SHP77 (cell line): ENCODE measurements around the gene NOTUM.
"Not testable (repeated sequence)": the region's sequence is repeated elsewhere in the genome, so short reads cannot be mapped to it uniquely, and the experiment has no call there.

Source experiments
- DNase-seq, 2 experiments: peaks; one replicate each; lab custom pipeline; 2025; lab: John Stamatoyannopoulos, UW

Gene NOTUM

DNA sequence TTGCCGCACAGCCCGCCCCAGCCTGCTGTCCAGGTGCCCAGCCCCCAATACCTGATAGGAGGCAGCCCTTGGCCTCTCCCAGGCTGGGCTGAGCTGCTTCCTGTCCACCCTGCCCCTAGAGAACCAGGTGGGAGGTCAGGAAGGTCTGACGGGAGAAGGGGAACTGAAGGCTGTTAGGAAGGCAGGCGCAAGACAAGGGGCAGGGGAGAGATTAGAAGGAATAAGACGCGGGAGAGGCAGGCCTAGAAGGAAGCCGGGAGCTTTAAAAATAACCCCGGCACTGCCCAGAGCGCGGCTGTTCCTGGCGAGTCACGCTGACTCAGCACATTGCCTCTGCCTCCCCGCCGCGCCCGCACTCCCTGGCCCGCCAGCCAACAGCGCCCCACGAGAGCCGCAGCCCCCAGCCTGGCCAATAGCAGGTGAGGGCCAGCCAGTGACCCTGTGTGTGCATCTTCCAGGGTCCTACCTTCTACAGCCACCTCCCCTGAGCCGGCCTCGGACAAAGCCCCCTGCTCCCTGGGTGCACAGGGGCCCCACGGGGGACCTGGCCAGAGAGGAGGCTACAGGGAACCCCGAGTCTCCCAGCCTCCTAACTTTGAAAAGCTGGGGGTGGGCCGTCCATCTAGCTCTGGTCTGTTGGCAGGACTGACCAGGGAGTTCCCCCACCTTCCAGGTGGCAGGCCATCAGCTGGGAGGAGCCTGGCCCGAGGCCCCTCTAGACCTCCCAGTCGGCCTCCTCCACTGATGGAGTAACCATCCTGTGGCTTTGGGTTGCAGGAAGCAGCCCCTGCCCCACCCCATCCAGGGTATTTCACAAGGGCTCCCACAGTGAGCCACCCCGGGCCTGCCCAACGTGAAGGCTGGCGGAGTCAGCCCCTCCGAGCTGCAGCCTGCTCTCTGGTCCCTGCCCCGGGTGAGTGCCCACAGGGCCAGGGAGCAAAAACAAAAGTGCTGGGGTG lies 37.4 kb downstream of the NOTUM start:
- DNase-seq: no peak

DNA sequence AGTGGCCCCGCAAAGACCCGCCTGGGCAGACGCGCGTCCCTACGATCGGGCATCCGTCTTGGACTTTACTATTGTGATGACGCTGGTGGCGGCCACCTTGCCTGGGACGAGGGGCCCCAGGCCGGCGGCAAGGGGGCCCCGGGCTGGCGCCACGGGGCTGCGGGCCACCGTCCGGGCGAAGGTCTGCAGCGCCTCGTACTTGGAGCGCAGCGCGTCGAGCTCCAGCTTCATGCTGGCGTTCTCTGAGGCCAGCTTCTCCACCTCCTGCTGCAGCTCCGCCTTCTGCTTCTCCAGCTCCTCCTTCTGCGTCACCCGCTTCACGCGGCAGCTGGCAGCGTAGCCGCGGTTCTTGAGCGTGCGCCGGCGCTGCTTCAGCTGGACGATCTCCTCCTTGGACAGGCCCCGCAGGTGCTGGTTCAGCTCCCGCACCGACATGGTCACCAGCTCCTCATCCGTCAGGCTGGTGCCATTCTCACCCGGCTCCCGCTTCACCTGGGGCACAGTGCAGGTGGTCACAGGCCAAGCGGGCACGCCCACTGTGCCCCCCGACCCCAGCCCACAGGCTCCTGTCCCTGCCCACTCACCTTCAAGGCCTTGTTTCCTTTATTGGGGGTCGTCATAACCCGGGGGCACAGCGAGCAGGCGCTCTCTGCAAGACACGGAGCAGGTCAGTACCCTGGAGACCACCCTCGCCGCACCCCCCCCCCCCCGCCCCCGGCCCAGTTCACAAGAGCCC lies 38.3 kb downstream of the NOTUM start:
- DNase-seq: no peak

DNA sequence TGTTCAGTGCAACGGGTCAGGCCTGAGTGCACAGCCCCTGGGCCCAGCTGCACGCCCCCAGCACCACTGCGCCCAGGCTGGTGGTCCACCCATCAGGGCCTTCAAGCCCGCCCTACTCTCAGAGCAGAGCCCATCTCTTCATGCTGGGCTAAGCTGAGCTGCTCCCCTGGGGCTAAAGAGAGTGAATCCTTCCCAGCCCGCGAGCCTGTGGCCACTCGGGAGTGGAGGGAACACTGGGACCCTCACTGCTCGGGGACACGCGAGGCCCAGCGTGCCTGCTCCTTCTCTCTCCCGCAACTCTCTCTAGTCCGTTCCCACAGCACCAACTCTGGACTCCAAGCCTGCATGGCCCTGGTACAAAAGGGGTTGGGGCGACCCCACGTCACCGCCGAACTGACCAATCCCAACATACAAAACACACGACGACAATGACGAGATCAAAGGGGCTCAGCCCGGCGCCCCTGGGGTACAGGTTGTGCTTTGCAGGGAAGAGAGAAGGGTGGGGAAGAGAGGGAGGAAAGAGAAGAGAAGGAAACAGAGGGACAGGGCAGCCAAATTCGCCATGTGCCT lies 38.9 kb downstream of the NOTUM start:
- DNase-seq: no peak

DNA sequence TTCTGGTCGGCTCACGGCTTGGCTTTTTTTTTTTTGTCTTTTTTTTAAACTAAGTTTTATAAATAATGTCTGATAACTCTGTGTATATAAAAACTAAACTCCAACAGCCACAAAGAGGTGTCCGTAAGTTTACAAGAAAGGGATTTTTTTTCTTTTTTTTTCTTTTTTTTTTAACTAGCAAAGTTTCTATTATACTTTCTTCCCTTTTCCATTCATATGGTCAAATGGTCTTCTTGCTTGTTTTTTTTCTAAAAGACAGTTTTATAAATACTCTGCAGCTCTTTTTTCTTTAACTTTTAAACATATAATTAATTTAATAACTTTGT lies 39.5 kb downstream of the NOTUM start:
- no peak for DNase-seq

DNA sequence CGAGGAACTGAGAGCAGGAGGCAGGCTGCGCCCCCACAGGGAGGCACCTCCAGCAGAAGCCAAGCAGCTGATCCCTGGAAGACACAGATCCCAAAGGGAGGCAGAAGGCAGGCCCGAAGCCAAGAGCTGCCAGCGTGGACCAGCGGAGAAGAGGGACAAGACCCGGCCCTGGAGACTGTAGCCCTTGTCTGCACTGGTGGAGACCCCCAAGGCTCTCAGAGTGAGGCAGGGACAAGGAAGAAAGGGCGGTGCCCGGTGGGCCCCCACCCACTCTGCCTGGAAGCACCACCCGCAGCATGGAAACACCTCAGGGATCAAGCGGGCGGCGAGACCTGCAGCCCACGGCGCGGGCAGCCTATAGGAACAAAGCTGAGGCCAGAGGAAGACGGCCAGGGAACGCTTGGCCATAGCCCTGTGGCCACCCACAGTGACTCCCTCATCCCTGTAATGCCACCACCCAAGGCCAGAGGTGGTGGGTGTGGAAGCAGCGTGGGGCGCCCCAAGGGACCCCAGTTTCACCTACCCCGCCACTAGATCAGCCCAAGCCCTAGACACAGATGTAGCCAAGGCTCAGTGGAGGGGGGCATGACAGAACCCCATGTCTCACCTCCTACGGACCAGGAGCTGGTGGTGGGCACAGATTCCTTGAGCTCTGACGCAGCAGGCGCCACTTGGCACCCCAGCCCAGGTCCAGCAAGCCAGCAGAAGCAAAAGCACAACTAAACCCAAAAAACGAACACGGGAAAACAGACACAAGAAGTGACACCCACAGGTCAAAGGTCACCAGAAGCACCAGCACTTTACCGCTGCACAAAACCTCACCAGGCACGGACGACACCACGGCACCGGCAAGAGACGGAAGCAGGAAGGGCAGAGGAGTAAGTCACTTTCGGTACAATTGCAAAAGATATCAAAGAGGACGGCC lies 40.1 kb downstream of the NOTUM start:
- DNase-seq: no peak

DNA sequence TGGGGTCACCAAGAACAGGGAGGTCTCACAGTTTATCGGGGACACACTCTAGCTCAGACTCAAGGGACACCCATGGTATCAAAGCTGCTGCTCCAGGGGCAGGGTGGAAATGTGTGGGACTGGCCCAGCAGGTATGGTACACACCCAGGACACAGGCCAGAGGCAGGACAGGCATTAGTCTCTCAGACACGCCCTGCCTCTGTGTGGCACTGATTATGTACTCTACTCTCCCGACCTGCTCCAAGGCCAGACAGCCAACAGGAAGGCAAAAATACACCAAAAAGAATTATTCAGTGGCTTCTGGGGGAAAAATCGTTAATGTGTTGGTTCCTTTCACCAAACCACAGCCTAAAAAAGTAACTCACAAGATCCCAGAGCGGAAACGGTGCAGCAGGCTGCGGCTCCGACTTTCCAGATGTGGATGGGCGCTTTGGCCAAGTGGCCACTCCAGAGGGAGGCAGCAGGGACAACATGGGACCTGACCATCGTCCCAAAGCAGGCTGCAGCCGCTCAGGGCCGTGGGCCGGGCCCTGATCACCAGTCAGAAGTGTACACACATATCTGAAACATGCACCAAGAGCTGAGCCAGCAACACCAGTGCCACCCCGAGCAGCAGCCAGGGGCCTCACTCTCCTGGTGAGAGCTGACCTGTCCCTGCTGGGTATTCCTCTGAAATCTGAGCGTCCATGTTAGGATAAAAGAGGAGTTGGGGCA lies 42.0 kb downstream of the NOTUM start:
- DNase-seq: no peak

DNA sequence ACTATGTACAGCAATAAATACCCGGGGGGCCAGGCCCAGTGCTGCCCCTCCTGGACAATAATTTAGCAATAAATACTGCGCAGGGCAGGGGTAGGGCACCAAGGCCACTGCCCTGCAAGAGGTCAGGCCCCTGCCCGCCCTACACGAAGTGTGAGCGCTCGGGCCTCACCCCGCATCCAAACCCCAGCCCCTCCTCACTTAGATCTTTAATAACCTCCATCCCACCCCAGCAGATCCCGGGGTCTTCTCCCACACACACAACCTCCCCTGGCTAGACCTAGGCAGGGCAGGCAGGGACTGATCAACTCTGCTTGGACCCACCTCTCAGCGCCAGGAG lies 42.7 kb downstream of the NOTUM start:
- DNase-seq: not testable (repeated sequence)

DNA sequence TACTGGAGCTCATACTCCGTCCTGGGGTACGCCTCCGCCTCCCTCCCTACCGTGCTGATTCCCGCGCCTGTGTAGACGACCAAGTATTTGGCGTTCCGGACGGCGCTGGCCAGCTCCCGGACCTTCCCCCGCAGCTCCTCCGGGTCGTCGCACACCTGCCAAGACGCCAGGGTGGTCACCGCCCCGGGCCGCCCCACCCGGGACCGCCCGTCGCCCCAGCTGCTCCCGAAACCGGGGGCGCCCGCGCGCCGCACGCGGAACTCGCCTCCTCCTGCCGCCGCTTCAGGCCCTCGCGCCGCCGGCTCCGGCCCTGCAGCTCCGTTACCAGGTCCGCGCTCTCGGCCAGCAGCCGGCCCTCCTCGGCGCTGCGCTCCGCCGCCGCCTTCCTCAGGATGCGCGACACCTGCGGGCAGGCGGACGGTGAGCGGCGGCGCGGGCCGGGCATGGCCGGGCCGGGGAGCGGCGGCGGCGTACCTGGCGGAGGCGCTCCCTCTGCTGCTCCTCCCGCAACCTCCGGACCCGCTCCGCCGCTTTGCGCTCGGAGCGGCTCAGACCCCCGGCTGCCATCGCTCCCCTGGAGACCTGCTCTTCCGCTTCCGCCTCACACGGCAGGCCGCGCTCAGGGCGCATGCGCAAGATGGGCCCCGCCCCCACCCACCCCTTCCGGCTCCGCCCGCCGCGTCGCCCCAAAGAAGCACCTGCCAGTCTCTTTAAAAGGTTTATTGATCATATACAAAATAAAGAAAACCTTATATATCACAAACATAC lies 43.2 kb downstream of the NOTUM start, which contains the start of gene SIRT7:
TSS of gene SIRT7 (minus strand) at position 612 of the 768 bp plus-strand sequence. CDS start at position 567, 45 bp downstream.
- DNase-seq: peak; percentile 60 to 75

DNA sequence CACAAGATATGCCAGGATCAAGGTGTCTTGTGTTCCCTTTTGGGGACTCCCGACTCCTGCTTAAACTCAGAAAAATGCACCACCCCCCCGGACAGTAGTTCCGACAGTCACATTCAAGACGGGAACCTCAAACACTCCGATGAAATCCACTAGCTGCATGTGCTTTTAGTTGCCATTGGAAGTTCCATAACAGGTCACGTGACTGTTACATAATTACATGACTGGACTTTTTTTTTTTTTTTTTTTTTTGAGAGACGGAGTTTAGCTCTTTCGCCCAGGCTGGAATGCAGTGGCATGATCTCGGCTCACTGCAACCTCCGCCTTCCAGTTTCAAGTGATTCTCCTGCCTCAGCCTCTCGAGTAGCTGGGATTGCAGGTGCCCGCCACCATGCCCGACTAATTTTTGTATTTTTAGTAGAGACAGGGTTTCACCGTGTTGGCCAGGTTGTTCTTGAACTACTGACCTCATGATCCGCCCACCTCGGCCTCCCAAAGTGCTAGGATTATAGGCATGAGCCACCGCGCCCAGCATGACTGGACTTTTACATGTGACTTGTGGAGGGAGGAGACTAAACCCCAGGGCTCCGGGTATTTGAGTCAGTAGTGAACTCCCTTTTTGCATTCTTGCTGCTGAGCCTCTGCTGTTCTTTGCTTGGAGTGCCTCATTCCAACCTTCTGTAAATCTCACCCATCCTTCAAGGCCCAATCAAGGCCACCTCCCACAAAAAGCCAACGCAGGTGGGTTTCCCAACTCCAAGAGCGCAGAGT lies 44.6 kb downstream of the NOTUM start:
- no peak for DNase-seq

DNA sequence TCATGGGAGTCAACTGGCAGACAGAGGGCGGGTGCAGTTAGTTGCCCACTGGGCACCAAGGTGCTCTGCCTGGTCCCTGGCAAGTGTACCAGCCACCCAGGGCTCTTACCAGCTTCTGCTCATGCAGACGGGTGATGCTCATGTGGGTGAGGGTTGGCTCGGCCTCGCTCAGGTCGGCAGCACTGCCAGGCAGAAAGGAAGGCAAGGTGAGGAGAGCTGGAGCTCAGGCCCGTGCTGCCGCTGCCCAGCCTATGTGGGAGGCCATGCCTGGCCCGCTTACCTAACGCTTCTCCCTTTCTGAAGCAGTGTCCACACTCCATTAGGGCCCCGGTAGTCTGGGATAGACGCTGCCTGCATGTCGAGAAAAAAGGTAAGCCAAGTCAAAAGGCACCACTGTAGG lies 45.7 kb downstream of the NOTUM start:
- DNase-seq: no peak

DNA sequence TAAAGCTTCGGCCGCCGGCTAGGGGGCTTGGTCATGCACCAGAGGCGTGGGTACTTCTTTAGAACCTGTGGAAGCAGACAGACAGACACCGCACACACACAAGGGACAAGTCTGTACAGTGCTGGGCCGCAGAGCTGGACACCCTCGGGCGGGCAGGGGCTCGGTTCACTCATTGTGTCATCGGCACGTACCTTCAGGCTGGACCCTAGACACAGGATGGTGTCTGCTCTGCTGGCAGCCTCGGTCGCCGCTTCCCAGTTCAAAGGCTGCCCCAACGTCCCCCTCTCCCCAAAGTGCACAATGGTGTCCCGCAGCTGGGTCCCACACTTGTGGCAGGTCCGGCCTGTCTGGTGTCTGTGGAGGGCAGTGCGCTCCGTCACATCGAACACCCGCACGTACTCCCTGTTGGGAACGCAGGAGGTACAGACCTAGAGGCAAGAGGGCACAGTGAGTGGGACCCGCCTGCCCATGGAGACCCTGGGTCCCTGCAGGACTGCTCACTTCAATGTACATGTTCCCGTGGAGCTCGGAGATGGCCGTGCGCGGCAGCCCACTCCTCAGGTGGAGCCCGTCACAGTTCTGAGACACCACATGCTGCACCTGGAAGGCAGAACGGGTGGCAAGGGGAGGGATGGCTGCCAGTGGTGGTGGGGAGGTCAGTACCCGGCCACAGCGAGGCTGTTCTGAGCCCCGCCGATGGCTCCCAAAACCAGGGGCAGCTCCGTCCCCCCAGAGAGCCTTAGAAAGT lies 46.7 kb downstream of the NOTUM start:
- no peak for DNase-seq

DNA sequence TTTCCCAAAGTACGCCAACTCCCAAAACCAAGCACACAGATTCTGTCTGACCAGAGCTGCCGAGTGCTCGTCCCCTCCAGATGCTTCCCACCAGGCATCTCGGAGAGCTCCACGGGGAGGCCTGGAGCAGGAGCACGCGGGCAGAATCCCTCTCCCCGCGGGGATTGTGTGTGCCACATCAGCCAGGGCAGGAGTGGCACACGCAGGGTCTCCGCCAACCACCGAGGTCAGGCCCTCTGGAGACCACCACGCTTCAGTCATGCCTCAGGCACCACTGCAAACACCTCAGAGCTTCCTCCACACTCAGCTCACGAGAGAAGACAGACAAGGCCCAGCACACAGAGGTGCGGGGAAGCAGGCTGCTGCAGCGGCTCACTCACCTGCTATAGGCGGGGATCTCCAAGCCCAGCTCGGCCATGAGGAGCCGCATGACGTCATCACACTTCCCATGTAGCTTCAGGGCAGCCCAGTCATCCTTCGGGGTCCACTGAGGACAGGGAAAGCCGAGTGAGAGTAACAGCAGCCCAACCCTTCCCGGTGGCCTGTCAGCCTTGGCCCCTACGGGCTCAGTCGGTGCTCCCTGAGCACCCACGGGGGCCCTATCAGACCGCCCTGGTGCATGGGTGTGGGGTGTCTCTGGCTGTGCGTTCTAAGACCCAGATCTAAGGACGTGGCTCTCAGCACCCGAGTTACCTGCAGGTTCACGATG lies 47.4 kb downstream of the NOTUM start:
- no peak for DNase-seq

DNA sequence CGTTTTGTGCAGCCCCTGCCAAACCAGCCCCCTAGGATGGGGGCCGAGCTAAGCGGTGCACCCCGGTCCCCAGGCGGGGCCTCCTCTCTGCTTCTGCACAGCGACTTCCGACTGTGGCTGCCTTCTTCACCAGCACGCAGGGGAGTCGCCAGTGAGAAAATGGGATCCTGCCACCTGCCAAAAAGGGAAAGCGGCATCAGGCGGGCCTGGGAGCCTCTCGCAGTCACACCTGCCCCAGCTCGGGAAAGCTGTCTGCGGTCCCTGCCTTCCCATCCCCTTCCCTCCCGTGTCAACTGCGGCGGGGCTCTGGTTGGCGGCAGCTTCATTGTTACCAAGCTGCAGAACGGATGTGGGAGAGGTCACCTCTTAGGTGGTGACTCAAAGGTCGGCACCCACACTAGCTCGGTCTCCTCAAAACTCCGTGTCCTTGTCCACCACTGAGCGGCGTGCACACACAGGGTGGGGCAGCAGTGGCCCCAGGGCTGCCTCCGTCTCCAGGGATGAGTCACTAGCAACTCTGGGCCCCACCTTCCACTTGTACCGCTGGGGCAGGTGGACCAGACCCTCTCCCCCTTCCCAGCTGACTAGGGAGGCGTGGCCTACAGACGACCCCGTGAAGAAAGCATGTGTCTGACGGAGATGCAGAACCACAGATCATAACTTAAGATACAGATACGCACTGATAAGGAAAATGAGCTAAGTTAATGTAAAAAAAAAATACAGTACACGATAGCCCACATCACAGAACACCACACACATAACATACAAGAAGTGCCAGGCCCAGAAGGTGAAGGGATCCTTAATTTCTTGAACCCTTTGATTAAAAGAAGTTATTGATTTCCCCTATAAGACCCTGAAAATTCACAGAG lies 48.3 kb downstream of the NOTUM start:
- DNase-seq: no peak

DNA sequence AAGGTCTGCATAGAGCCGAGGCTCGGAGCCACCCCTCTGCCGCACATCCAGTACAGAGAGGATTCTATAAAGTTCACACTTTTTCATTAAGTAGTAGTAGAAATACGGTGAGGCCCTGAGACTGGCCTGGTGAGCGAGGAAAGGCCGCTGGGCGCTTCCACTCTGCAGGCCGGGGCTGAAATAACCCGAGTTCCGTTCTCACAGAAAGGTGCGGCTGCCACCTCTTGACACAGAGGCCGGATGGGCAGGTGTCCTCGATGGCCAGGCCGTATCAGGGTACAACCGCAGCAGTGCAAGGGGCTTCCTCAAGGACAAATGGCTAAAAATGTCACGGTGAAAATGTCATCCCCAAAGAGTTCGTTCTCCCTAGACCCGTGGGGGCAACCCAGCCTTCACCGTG lies 49.0 kb downstream of the NOTUM start:
- no peak for DNase-seq

DNA sequence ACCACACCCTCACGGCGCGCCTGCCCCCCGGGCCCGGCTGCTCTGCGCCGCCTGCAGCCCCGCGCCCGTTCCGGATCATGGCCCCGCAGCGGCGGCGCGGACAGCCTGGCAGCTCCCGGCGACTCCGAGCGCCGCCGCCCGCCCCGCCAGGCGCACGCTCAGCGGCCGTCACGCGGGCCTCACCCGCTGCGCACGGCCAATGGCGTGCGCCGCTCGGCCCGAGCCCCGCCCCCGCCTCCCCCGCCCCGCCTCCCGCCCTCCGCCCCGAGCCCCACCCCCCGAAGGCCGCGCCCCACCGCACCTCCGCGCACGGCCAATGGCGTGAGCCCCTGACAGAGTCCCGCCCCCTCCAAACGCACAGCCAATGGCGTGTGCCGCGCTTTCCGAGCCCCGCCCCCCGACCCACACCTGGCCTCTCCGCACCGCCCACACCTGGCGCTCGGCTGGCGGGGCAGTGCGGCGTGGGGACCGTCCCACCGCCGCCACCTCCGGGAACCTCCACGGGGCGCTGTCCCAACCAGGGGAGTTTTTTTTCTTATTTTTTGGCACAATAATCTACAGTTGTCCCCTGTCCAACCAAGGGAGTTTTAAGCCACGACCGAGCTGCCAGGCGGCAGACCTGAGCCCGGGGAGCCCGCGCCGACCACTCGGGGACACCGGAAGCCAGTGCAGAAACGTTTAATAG lies 49.6 kb downstream of the NOTUM start, which contains the start of gene PCYT2:
TSS of gene PCYT2 (minus strand) at position 123 of the 685 bp plus-strand sequence. CDS start at position 79, 44 bp downstream.
- DNase-seq: peak; percentile 83 to 92

DNA sequence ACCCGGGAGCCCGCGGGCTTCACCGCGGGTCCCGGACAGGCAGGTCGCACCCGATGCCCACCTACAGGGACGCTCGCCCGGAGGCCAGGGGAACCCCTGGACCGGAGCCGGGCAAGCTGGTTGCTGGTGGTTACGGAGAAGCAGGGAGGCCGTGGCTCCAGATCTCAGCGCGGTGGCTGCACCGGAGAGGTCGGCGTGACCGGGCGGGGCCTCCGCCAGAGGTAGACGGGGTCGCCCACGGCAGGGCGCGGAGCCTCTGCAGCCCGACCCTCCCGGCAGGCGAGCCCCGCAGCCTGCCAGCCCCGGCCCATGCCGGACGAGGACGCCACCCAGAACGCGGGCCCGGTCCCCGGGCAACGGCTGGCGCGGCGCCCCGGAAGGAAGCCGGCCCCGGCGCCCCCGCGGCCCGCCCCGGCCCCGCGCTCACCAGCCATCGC lies 50.1 kb downstream of the NOTUM start:
- no peak for DNase-seq
